Activated naive CD4-positive, alpha-beta T cell treated with anti-CD3 and anti-CD28 coated beads, Interleukin-2, amount 50 U/mL, for 24 hours (primary cell): ENCODE measurements around the gene VASN.
"Not testable (repeated sequence)": the region's sequence is repeated elsewhere in the genome, so short reads cannot be mapped to it uniquely, and the experiment has no call there.

Source experiments
- H3K27ac Mint-ChIP-seq: one replicate; pipeline ENCODE4 v1.8.0; 2021; ENCODE audit warnings: mild to moderate bottlenecking, mixed read lengths
- H3K27me3 Mint-ChIP-seq: one replicate; pipeline ENCODE4 v1.8.0; 2021; ENCODE audit warnings: mixed read lengths
- H3K36me3 Mint-ChIP-seq: one replicate; pipeline ENCODE4 v1.8.0; 2021; ENCODE audit warnings: mixed read lengths
- H3K4me1 Mint-ChIP-seq: one replicate; pipeline ENCODE4 v1.8.0; 2021; ENCODE audit warnings: mixed read lengths
- H3K4me3 Mint-ChIP-seq: one replicate; pipeline ENCODE4 v1.8.0; 2021; ENCODE audit warnings: mild to moderate bottlenecking, mixed read lengths
- H3K9me3 Mint-ChIP-seq: one replicate; pipeline ENCODE4 v1.8.0; 2021; ENCODE audit warnings: mixed read lengths

Gene VASN

DNA sequence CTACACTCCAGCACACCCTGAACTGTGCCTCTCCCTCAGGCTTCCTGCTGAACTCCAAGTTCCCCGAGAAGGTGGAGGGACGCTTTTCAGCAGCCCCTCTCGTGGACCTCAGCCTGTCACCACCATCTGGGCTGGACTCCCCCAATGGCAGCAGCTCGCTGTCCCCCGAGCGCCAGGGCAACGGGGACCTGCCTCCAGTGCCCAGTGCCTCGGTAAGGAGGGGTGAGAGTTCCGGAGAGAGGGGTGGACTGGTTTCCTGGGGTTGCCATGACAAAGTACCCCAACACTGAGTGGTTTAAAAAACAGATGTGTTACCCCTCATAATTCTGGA, 38.4 kb upstream of the VASN start:
- no peak overlapping the region for H3K27ac Mint-ChIP-seq
- peaks cover 4% of the 10 kb centered on the region for H3K4me1 Mint-ChIP-seq
- no peak overlapping the region for H3K4me3 Mint-ChIP-seq
- H3K36me3 Mint-ChIP-seq: no peaks in the 10 kb centered on the region
- H3K27me3 Mint-ChIP-seq: peaks cover 1% of the 10 kb centered on the region
- H3K9me3 Mint-ChIP-seq: no peaks in the 10 kb centered on the region

DNA sequence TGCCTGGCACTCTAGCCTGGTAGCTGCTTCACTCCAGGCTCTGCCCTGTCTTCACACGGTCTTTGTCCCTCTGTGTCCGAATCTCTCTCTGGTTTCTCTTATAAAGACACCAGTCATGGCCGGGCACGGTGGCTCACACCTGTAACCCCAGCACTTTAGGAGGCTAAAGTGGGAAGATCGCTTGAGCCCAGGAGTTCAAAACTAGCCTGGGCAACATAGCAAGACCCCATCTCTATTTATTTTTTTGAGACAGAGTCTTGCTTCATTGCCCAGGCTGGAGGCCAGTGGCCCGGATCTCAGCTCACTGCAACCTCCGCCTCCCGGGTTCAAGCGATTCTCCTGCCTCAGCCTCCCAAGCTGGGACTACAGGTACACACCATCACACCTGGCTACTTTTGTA, 37.9 kb upstream of the VASN start:
- H3K9me3 Mint-ChIP-seq, H3K36me3 Mint-ChIP-seq, H3K27ac Mint-ChIP-seq, H3K27me3 Mint-ChIP-seq, H3K4me1 Mint-ChIP-seq, H3K4me3 Mint-ChIP-seq: not testable (repeated sequence)

DNA sequence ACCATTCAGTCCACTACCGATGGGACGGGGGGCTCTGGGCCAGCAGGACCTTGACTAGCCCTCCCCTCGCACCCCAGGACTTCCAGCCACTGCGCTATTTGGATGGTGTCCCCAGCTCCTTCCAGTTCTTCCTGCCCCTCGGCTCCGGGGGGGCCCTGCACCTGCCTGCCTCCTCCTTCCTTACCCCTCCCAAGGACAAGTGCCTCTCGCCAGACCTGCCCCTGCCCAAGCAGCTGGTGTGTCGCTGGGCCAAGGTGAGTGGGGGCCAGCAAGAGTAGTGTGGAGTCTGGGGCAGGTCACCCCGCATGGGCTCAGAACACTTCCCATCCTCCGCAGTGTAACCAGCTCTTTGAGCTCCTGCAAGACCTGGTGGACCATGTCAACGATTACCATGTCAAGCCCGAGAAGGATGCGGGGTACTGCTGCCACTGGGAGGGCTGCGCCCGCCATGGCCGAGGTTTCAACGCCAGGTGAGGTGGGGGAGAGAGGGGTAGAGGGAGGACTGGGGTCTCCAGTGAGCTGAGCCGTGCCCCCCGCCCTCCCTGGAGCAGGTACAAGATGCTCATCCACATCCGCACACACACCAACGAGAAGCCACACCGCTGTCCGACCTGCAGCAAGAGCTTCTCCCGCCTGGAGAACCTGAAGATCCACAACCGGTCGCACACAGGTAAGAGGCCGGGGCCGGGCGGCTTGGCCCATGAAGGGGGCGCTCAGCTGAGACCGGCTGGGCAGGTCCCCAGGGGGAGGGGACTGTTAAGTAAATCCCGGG, 36.7 kb upstream of the VASN start:
- Mint-ChIP-seq H3K4me1 (peaks cover under 1% of the 10 kb centered on the region), H3K4me3 (no peak overlapping the region), H3K9me3 (no peaks in the 10 kb centered on the region), H3K27me3 (no peaks in the 10 kb centered on the region), H3K36me3 (no peaks in the 10 kb centered on the region), H3K27ac (no peak overlapping the region)

DNA sequence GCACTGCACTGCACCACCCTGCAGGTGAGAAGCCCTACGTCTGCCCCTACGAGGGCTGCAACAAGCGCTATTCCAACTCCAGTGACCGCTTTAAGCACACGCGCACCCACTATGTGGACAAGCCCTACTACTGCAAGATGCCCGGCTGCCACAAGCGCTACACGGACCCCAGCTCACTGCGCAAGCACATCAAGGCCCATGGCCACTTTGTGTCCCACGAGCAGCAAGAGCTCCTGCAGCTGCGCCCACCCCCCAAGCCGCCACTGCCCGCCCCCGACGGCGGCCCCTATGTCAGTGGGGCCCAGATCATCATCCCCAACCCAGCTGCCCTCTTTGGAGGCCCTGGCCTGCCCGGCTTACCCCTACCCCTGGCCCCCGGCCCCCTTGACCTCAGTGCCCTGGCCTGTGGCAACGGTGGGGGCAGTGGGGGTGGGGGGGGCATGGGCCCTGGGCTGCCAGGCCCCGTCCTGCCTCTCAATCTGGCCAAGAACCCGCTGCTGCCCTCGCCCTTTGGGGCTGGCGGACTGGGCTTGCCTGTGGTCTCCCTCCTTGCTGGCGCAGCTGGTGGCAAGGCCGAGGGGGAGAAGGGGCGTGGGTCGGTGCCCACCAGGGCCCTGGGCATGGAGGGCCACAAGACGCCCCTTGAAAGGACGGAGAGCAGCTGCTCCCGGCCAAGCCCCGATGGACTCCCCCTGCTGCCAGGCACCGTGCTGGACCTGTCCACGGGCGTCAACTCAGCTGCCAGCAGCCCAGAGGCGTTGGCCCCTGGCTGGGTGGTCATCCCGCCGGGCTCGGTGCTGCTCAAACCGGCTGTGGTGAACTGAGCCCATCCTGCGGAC, 34.7 kb upstream of the VASN start:
- Mint-ChIP-seq H3K27me3 (no peaks in the 10 kb centered on the region), H3K27ac (no peak overlapping the region), H3K4me1 (no peaks in the 10 kb centered on the region), H3K4me3 (no peak overlapping the region), H3K36me3 (no peaks in the 10 kb centered on the region), H3K9me3 (no peaks in the 10 kb centered on the region)

DNA sequence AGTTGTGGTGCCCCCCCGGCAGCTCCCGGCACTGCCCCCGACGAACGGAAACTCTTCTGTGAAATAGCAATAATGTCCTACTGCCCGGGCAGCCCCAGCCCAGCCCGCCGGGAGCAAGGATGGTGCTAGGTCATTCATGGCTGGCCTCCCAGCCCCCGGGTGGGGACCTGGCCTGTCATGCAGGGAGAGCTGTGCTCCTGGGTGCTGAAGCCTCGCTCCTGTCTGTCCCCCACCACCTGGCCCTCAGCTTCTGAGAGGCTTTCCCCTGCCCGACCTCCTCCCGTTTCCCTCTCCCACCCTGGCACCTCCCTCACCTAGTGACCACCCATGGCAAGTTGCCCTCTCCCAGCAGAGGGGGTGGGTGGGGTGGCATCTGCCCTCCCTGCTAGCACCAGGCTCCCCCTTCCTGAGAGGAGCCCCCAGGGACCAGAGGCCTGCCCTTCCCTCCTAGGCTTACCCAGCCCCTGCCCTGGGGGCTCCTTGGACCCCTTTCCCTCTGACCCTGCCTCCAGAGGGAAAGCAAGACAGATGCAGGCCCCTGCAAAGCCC, 34.0 kb upstream of the VASN start:
- no peaks in the 10 kb centered on the region for H3K9me3 Mint-ChIP-seq
- H3K27ac Mint-ChIP-seq: no peak overlapping the region
- H3K27me3 Mint-ChIP-seq: no peaks in the 10 kb centered on the region
- H3K4me3 Mint-ChIP-seq: no peak overlapping the region
- H3K4me1 Mint-ChIP-seq: no peaks in the 10 kb centered on the region
- no peaks in the 10 kb centered on the region for H3K36me3 Mint-ChIP-seq

DNA sequence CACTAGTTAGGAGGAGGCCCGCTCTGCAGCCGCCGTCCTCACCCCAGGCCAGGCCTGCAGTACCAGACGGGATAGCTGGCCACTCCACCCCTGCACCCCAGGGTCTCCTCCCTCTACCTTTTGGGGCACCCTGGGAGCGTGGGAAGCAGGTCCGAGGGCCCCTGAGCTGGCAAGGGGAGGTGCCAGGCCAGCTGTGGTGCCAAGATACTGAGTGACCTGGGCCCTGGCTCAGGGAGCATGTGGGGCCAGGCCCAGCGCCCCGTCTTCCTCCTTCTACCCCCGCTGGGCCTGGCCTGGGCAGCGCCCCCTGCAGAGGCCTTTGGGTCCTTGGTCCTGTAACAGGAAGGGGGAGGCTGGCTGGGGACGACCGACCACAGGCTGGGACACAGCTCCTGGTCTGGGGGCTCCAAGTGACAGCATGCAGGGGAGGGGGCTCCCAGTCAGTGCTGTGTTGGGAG, 33.5 kb upstream of the VASN start:
- Mint-ChIP-seq H3K4me1 (no peaks in the 10 kb centered on the region), H3K9me3 (no peaks in the 10 kb centered on the region), H3K36me3 (no peaks in the 10 kb centered on the region), H3K27me3 (no peaks in the 10 kb centered on the region), H3K4me3 (no peak overlapping the region), H3K27ac (no peak overlapping the region)

DNA sequence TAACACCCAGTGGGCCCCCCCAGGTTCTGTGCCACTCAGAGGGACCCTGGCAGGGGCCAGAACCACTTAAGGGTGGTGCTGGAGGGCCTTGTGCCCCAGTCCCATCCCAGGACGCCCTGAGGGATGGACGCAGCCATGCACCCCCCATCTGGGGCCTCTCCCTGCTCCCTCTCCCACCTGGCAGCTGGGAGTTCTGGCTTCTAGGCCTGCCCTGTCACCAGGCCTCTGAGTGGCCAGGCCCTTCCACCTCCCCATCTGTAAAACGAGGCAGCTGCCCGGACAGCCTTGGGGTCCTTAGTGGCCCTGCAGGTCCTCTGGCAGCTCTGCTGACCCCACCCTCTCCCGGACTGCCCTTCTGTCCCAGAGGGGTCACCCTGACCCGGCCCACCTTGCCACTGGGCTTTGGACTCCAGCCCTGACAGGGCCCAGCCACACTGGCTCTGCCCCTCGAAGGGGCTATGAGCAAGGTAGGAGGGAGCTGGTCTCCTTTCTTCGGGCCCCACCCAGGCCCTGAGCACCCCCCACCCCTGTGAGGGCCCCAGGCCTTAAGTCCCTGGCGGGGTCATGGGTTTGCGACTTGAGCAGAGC, 32.8 kb upstream of the VASN start:
- Mint-ChIP-seq H3K27ac (no peak overlapping the region), H3K36me3 (no peaks in the 10 kb centered on the region), H3K9me3 (no peaks in the 10 kb centered on the region), H3K27me3 (no peaks in the 10 kb centered on the region), H3K4me1 (peaks cover 5% of the 10 kb centered on the region), H3K4me3 (no peak overlapping the region)

DNA sequence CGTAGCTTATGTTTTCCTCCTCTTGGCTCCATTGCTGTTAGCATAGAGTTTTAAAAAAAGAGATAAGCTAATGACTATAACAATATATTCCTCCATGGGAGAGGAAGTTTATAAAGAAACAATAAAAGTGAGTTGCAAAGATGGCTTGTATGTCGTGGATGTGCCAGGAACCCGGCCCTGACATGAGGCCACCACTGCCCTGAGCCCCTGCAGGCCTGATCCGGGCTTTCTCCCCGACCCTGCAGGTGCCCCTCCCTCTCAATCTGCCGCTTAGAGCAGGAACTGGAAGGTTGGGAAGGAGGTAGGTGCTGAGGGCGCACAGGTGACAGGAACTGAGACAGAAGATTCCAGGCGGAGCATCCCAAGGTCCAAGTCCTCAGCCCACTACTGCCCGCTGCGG, 32.2 kb upstream of the VASN start:
- H3K27me3 Mint-ChIP-seq: no peaks in the 10 kb centered on the region
- no peak overlapping the region for H3K27ac Mint-ChIP-seq
- peaks cover 6% of the 10 kb centered on the region for H3K4me1 Mint-ChIP-seq
- no peaks in the 10 kb centered on the region for H3K36me3 Mint-ChIP-seq
- H3K9me3 Mint-ChIP-seq: no peaks in the 10 kb centered on the region
- H3K4me3 Mint-ChIP-seq: no peak overlapping the region

DNA sequence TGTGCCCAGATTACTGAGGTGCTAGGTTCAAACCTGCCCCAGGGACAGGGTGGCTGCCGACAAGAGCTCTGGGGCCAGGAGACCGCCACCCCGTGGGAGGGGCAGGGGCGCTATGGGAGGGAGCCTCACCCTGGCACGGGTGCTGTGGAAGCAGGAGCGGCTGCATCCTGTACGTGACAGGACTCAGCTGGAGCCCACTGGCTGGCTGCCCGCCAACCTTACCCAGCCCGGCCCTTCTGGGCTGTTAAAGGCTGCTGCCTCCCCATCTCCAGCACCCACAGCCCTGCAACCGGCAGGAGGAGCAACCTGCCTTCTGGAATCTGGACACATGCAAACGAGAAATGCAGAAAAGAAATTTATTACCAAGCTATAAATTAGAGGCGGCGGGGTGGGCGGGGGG, 31.7 kb upstream of the VASN start:
- Mint-ChIP-seq H3K27ac (no peak overlapping the region), H3K27me3 (no peaks in the 10 kb centered on the region)

DNA sequence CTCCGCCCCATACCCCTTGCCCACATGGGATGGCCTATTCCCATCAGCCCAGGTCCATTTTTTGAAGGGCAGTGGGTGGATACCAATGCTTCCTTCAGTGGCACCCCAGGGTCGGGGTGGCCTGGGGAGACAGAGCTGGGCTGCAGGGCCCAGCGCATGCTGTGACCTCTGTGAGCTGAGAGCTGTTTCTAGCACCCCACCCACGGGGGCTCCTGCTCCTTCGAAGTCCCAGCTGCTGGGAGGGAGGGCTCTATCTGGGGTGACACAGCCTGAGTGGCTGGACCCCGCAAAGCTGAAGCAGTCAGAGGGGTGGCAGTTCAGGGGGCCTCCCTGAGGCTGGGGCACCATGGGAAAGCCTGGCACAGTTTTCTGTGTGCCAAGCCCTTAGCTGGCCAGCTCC, 31.2 kb upstream of the VASN start:
- Mint-ChIP-seq H3K9me3 (no peaks in the 10 kb centered on the region), H3K36me3 (no peaks in the 10 kb centered on the region), H3K4me3 (no peak overlapping the region), H3K27me3 (no peaks in the 10 kb centered on the region), H3K4me1 (peaks cover 6% of the 10 kb centered on the region), H3K27ac (no peak overlapping the region)

More for the DNA sequence above, 31.7 kb upstream of the VASN start:
- no peaks in the 10 kb centered on the region for H3K36me3 Mint-ChIP-seq
- no peak overlapping the region for H3K4me3 Mint-ChIP-seq
- peaks cover 6% of the 10 kb centered on the region for H3K4me1 Mint-ChIP-seq
- H3K9me3 Mint-ChIP-seq: no peaks in the 10 kb centered on the region

DNA sequence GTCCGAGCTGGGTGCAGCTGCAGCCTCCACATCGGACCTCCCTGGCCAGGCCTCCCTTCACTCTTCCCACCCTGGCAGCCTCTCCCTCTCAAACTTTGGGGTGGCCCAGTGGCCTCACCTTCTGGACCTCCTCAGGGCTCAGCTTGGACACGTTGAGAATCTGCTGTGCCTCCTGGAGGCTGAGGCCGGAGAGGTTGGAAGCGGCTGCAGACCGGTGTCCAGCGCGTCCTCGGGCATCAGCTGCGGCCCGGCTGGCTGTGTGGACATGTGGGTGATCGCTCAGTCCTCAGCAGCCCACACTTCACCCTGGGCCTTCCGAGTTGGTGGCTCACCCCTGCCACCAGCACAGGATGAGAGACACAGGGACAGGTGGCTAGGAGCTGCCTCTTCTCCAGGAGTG, 30.4 kb upstream of the VASN start:
- H3K4me3 Mint-ChIP-seq: no peak overlapping the region
- H3K9me3 Mint-ChIP-seq: no peaks in the 10 kb centered on the region
- no peaks in the 10 kb centered on the region for H3K36me3 Mint-ChIP-seq
- peaks cover 11% of the 10 kb centered on the region for H3K4me1 Mint-ChIP-seq
- H3K27me3 Mint-ChIP-seq: no peaks in the 10 kb centered on the region
- H3K27ac Mint-ChIP-seq: no peak overlapping the region

DNA sequence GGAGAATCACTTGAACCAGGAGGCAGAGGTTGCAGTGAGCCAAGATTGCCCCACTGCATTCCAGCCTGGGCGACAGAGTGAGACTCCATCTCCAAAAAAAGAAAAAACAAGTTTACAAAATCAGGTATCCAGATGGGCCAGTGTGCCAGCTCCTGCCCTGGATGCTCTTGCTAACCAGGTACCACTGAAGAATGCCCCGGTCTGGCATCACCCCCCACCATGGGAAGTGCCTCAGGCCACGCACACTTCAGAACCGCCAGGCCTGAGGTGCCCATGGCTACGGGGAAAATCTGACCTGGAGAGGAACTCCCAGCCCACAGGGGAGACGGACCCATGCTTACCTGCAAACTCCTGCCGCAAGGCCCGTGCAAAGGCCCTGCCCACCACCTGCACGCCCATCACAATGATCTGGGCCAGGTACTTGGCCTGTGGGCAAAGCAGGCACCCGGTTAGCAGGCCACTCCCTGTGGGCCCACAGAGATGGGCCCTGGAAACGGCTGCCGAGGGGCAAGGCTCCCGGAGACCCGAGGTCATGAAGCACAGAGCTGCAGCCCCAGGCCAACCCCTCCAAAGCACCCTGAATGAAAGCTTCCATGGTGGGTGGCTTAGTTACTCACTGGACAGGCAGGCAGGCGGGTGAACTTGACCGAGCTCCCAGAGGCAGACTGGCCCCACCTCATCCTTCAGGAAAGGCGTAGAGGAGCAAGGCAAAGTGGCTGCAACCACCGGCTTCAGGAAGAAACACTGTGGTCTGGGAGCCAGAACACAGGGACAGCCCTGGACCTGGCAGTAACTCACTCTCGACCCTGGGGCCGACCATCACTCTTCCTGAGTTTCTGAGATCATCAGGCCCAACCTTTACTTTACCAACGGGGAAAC, 28.5 kb upstream of the VASN start:
- H3K4me3 Mint-ChIP-seq: no peak overlapping the region
- H3K27me3 Mint-ChIP-seq: no peaks in the 10 kb centered on the region
- H3K4me1 Mint-ChIP-seq: peaks cover 18% of the 10 kb centered on the region
- no peaks in the 10 kb centered on the region for H3K36me3 Mint-ChIP-seq
- no peak overlapping the region for H3K27ac Mint-ChIP-seq
- no peaks in the 10 kb centered on the region for H3K9me3 Mint-ChIP-seq

DNA sequence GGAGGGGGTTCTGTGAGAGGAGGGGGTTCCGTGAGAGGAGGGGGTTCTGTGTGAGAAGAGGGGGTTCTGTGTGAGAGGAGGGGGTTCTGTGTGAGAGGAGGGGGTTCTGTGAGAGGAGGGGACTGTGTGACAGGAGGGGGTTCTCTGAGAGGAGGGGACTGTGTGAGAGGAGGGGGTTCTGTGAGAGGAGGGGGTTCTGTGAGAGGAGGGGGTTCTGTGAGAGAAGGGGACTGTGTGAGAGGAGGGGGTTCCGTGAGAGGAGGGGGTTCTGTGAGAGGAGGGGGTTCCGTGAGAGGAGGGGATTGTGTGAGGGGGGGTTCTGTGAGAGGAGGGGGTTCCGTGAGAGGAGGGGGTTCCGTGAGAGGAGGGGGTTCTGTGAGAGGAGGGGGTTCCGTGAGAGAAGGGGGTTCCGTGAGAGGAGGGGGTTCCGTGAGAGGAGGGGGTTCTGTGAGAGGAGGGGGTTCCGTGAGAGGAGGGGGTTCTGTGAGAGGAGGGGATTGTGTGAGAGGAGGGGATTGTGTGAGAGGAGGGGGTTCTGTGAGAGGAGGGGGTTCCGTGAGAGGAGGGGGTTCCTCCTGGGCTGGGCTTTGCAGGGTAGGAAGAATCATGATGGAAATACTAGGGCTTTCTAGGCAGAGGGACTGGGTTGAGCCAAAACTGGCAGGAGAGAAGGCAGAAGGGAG, 27.2 kb upstream of the VASN start:
- H3K4me1 Mint-ChIP-seq: peaks cover 23% of the 10 kb centered on the region
- not testable (repeated sequence) for H3K4me3 Mint-ChIP-seq, H3K9me3 Mint-ChIP-seq, H3K27me3 Mint-ChIP-seq, H3K36me3 Mint-ChIP-seq
- H3K27ac Mint-ChIP-seq: peak overlapping the region; percentile 68

DNA sequence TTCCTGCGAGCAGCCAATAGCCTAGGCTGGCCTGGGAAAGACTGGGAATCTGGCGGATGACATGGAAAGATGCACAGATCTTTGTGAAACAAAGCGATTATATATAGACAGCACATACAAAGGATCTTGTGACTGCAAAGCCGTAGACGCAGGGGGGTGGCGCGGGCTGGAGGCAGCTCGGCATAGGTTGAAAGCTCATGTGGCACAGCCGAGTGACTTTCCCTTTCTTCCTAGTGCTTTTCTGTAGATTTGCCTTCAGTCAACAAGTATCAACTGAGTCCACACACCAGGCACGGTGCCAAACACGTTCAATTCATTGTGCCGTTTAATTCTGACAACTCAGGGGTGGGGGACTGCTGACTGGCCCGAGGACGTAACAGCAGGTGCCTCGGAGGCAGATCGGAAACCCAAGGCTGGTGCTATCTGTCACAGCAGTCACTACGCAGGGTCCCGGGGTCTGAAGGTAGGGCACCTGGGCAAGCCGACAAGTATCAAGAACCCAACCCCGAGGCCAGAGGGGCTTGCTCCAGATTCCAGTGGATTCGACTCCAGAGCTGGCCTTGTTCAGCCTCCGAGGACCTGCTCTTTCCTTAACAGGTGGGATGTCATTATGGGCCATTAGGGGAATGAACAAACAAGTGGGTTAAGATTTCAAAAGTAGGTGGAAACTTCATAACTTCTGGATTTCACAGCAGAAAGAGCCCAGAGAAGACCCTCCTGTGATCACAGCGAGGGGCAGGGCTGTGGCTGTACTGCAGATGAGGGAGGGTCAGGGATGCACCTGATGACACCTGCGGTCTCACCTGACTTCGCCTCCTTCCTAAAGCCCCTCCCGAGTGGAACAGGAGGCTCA, 26.4 kb upstream of the VASN start:
- peak overlapping the region; percentile 68 for H3K27ac Mint-ChIP-seq
- no peaks in the 10 kb centered on the region for H3K27me3 Mint-ChIP-seq
- no peaks in the 10 kb centered on the region for H3K9me3 Mint-ChIP-seq

More for the DNA sequence above, 26.4 kb upstream of the VASN start:
- Mint-ChIP-seq H3K4me3 (no peak overlapping the region), H3K4me1 (peaks cover 23% of the 10 kb centered on the region), H3K36me3 (no peaks in the 10 kb centered on the region)
